Activated naive CD4-positive, alpha-beta T cell treated with anti-CD3 and anti-CD28 coated beads for 36 hours (primary cell): Measurements from ENCODE around the gene NPHP1. TPM values are rescaled to one million over a fixed set of nuclear protein-coding genes. Genes with fewer than 3 reads are reported as not detected.
"Not testable (repeated sequence)": the region's sequence is repeated elsewhere in the genome, so short reads cannot be mapped to it uniquely, and the experiment has no call there.

ENCODE experiments used
- CTCF ChIA-PET: fragments of 350-600 bp; sonication (Branson Sonifier 250); formaldehyde crosslinking; loops from one replicate; lab custom pipeline; 2021; ENCODE audit warnings: antibody characterized with exemption; lab: Charles Lee
- DNase-seq: peaks from one replicate; pipeline ENCODE4 v3.0.0-alpha.2; 2020
- H3K27ac Mint-ChIP-seq: one replicate; pipeline ENCODE4 v1.8.0; 2021; ENCODE audit warnings: mild to moderate bottlenecking, mixed read lengths
- H3K27me3 Mint-ChIP-seq: one replicate; pipeline ENCODE4 v1.8.0; 2021; ENCODE audit warnings: low read depth, mixed read lengths
- H3K36me3 Mint-ChIP-seq: one replicate; pipeline ENCODE4 v1.8.0; 2021; ENCODE audit warnings: low read depth, mixed read lengths
- H3K4me1 Mint-ChIP-seq: one replicate; pipeline ENCODE4 v1.8.0; 2021; ENCODE audit warnings: low read depth, mixed read lengths
- H3K4me3 Mint-ChIP-seq: one replicate; pipeline ENCODE4 v1.8.0; 2021; ENCODE audit warnings: mild to moderate bottlenecking, moderate library complexity, mixed read lengths
- H3K9me3 Mint-ChIP-seq: one replicate; pipeline ENCODE4 v1.8.0; 2021; ENCODE audit warnings: mixed read lengths
- intact Hi-C: fragments of 100-400 bp; cut with micrococcal nuclease; formaldehyde crosslinking; loops from one replicate; pipeline ENCODE4 v1.15.1; 2023
- total RNA-seq, 2 experiments: library from RNA; stranded (reverse); gene quantifications; one replicate each; pipeline ENCODE4 v1.2.3, GENCODE V29; 2021

Gene NPHP1
- total RNA-seq, 2 experiments from 2014 or later: 1.1 to 1.3 TPM

DNA sequence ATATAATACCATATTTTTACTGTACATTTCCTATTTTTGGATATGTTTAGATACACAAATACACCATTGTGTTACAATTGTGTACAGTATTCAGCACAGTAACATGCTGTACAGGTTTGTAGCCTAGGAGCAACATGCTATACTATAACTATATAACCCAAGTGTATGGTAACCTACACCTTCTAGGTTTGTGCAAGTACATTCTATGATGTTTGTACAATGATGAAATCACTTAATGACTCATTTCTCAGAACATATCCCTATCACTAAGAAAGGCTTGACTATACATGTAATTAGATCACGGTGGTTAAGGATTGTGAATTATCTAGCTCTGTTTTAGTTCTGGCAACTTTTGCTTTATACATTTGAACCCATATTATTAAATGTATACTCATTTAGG lies 31.3 kb downstream of the NPHP1 start:
- H3K4me3 Mint-ChIP-seq: no peak overlapping the region
- H3K9me3 Mint-ChIP-seq: no peaks in the 10 kb centered on the region
- intact Hi-C loops: no loop called here
- no peak for DNase-seq
- CTCF ChIA-PET: no interaction called here
- no peaks in the 10 kb centered on the region for H3K36me3 Mint-ChIP-seq
- H3K27ac Mint-ChIP-seq: no peak overlapping the region
- no peaks in the 10 kb centered on the region for H3K27me3 Mint-ChIP-seq
- peaks cover 4% of the 10 kb centered on the region for H3K4me1 Mint-ChIP-seq

DNA sequence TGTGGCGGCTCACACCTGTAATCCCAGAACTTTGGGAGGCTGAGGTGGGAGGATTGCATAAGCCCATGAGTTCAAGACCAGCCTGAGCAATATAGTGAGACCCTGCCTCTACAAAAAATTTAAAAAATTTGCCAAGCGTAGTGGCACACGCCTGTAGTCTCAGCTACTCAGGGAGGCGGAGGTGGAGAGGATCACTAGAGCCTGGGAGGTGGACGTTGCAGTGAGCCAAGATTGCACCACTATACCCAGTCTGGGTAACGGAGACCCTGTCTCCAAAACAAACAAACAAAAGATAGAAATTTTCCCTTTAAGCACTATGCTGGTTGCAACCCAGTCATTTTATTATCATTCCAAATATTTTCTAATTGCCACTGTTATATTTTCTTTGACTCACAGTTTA lies 32.3 kb downstream of the NPHP1 start:
- Mint-ChIP-seq H3K27ac (no peak overlapping the region), H3K36me3 (no peaks in the 10 kb centered on the region), H3K4me1 (peaks cover 4% of the 10 kb centered on the region), H3K4me3 (no peak overlapping the region), H3K27me3 (no peaks in the 10 kb centered on the region), H3K9me3 (no peaks in the 10 kb centered on the region)
- CTCF ChIA-PET: no interaction called here
- DNase-seq: no peak
- intact Hi-C loops: no loop called here

DNA sequence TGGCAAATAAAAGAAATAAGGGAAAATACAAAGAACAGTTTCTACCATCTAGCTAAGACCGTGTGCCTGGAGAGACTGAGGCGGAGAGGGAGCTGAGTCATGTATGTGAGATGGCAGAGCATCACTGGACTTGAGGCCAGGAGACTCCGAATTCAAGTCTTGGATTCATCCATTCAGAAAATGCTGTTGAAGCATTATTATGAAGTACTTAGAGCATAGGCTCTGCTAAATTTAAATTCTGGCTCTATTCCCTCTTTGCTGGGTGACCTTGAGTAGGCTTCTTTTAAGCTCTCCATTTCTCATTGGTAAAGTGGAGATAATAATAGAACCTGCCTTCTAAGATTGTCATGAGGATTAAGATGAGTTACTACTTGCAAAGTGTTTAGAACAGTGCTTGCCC lies 34.7 kb downstream of the NPHP1 start:
- CTCF ChIA-PET: interaction anchor here (0.6 to 2.4 kb wide), 3 partner anchors 13 to 20 kb away, joined by 3 to 8 read pairs (median 3); no protein-coding TSS in a partner anchor
- DNase-seq: no peak
- Mint-ChIP-seq H3K27ac (no peak overlapping the region), H3K27me3 (peaks cover 4% of the 10 kb centered on the region), H3K36me3 (no peaks in the 10 kb centered on the region), H3K4me3 (no peak overlapping the region), H3K4me1 (peaks cover 4% of the 10 kb centered on the region), H3K9me3 (no peaks in the 10 kb centered on the region)
- intact Hi-C loops: no loop called here

DNA sequence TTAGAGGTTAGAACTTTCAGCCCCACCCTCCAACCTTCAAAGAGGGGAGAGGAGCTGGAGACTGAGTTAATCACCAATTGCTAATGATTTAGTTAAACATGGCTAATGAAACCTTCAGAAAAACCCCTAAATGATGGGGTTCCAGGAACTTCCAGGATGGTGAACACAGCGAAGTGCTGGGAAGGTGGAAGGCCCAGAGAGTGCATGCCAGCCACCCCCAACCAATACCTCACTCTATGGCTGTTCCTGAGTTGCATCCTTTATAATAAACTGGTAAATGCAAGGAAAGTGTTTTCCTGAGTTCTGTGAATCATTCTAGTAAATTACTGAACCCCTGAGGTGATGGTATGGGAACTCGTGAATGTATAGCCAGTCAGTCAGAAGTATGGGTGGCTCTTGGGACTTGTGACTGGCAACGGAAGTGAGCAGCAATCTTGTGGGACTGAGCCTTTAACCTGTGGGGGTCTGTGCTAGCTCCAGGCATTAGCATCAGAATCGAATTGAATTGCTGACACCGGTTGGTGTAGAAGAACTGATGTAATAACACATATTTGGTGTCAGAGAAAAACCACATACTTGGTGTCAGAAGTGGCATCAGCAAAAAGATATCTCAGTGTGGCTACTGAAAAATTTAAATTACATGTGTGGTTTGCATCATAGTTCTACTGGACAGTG lies 37.4 kb downstream of the NPHP1 start:
- no peak overlapping the region for H3K27ac Mint-ChIP-seq
- H3K4me3 Mint-ChIP-seq: no peak overlapping the region
- H3K36me3 Mint-ChIP-seq: no peaks in the 10 kb centered on the region
- no peaks in the 10 kb centered on the region for H3K9me3 Mint-ChIP-seq
- DNase-seq: no peak
- CTCF ChIA-PET: interaction anchor here (3.3 kb wide), 1 partner anchor 10 kb away, joined by 15 read pairs; no protein-coding TSS in a partner anchor
- peaks cover 4% of the 10 kb centered on the region for H3K4me1 Mint-ChIP-seq
- peaks cover 10% of the 10 kb centered on the region for H3K27me3 Mint-ChIP-seq
- intact Hi-C loops: no loop called here

DNA sequence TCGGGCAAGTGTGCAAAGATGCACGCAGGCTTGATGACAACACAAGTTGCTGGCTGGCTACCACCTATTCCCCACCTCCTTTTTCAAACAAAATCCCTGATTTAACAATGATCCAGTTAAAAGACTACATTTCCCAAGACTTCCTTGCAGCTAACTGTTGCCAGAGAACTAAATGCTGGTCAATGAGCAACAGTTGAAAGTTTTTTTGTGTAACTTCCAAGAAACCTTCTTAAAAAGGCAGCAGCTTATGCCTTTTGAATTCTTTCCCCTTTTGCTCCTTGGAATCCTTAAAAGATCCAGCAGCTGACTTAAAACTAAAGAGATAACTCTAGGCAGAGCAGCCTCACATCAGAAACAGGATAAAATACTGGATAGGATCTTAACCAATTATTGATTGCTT lies 38.5 kb downstream of the NPHP1 start:
- H3K9me3 Mint-ChIP-seq: no peaks in the 10 kb centered on the region
- H3K27me3 Mint-ChIP-seq: peaks cover 10% of the 10 kb centered on the region
- H3K36me3 Mint-ChIP-seq: no peaks in the 10 kb centered on the region
- H3K4me3 Mint-ChIP-seq: no peak overlapping the region
- intact Hi-C loops: no loop called here
- no peak overlapping the region for H3K27ac Mint-ChIP-seq
- CTCF ChIA-PET: interaction anchor here (3.3 kb wide), 1 partner anchor 9 kb away, joined by 15 read pairs; no protein-coding TSS in a partner anchor
- DNase-seq: no peak
- H3K4me1 Mint-ChIP-seq: peaks cover 4% of the 10 kb centered on the region

DNA sequence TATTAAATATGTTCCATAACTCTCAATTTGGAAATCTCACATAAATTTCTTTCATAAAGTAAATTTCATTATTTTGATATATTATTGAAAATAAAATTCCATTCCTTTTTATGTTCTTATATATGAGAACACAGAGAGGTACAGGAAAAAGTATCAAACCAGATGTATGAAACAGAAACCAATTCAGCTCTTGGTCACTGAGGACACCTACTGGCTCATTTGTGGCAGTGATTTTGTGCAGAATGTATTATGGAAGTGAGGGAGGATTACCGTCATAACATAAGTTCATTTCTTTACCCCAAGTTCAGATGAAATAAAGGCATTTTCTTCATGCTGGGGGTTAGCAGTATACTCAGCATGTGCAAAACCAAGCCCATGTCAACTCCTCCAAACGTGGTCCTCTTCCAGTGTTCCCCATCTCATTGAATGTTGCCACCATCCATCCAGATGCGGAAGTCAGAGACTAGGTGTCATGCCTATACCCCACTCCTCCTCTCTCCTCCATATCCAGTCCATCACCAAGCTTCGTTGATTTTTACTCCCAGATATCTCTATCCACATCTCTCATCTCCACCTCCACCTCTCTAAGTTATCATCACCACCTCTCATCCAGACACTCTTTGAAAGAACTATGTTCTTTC lies 47.5 kb downstream of the NPHP1 start:
- Mint-ChIP-seq H3K27ac (no peak overlapping the region), H3K36me3 (peaks cover 15% of the 10 kb centered on the region), H3K4me1 (peaks cover 36% of the 10 kb centered on the region), H3K4me3 (no peak overlapping the region), H3K27me3 (peaks cover 2% of the 10 kb centered on the region), H3K9me3 (peaks cover 30% of the 10 kb centered on the region)
- intact Hi-C loops: loop anchor here (5.0 kb wide), 1 partner anchor 35 kb away; no protein-coding TSS in a partner anchor
- peak; percentile 59 for DNase-seq
- CTCF ChIA-PET: interaction anchor here (0.7 to 2.5 kb wide), 12 partner anchors 9 to 51 kb away, joined by 3 to 15 read pairs (median 4); no protein-coding TSS in a partner anchor

DNA sequence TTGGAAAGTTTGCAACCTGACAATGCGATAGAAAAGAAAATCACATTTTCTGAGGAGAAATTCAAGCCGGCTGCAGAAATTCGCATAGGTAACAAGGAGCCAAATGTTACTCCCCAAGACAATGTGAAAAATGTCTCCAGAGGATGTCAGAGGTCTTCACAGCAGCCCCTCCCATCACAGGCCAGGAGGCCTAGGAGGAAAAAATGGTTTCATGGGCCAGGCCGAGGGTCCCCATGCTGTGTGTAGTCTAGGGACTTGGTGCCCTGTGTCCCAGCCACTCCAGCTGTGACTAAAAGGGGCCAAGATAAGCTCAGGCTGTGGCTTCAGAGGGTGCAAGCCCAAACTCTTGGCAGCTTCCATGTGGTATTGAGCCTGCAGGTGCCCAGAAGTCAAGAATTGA lies 50.0 kb downstream of the NPHP1 start:
- H3K27ac Mint-ChIP-seq, DNase-seq, H3K27me3 Mint-ChIP-seq, CTCF ChIA-PET, H3K4me3 Mint-ChIP-seq: not testable (repeated sequence)
- intact Hi-C loops: loop anchor here (5.0 kb wide), 1 partner anchor 33 kb away; no protein-coding TSS in a partner anchor
- Mint-ChIP-seq H3K36me3 (peaks cover 15% of the 10 kb centered on the region), H3K9me3 (peaks cover 30% of the 10 kb centered on the region), H3K4me1 (peaks cover 40% of the 10 kb centered on the region)

DNA sequence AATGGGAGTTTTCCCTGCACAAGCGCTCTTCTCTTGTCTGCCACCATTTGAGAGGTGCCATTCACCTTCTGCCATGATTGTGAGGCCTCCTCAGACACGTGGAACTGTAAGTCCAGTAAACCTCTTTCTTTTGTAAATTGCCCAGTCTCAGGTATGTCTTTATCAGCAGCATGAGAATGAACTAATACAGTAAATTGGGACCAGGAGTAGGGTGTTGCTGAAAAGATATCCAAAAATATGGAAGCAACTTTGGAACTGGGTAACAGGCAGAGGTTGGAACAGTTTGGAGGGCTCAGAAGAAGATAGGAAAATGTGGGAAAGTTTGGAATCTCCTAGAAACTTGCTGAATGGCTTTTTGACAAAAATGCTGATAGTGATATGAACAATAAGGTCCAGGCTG lies 50.6 kb downstream of the NPHP1 start:
- DNase-seq: not testable (repeated sequence)

DNA sequence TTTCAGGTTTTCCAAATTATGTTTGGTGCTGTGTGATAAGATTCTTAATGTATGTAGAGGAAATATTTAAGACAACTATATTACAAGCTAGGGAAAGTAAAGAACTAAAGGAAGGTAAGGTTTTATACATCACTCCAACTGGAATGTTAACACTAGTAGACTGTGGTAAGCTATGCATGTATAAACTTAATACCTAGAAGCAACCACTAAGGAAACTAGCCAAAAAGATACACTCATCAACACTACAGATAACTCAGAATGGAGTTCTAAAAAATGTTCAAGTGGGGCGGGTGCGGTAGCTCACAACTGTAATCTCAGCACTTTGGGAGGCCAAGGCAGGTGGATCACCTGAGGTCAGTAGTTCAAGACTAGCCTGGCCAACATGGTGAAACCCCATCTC lies 51.4 kb downstream of the NPHP1 start:
- H3K9me3 Mint-ChIP-seq: peaks cover 31% of the 10 kb centered on the region
- peaks cover 15% of the 10 kb centered on the region for H3K36me3 Mint-ChIP-seq
- DNase-seq: no peak
- no peak overlapping the region for H3K4me3 Mint-ChIP-seq
- H3K27ac Mint-ChIP-seq: no peak overlapping the region
- CTCF ChIA-PET: no interaction called here
- H3K27me3 Mint-ChIP-seq: peaks cover 2% of the 10 kb centered on the region
- intact Hi-C loops: no loop called here
- H3K4me1 Mint-ChIP-seq: peaks cover 51% of the 10 kb centered on the region

More for the DNA sequence above, 50.6 kb downstream of the NPHP1 start:
- H3K9me3 Mint-ChIP-seq: peaks cover 30% of the 10 kb centered on the region
- H3K4me3 Mint-ChIP-seq, CTCF ChIA-PET, H3K27ac Mint-ChIP-seq, intact Hi-C loops, H3K27me3 Mint-ChIP-seq: not testable (repeated sequence)
- peaks cover 15% of the 10 kb centered on the region for H3K36me3 Mint-ChIP-seq
- H3K4me1 Mint-ChIP-seq: peaks cover 47% of the 10 kb centered on the region

DNA sequence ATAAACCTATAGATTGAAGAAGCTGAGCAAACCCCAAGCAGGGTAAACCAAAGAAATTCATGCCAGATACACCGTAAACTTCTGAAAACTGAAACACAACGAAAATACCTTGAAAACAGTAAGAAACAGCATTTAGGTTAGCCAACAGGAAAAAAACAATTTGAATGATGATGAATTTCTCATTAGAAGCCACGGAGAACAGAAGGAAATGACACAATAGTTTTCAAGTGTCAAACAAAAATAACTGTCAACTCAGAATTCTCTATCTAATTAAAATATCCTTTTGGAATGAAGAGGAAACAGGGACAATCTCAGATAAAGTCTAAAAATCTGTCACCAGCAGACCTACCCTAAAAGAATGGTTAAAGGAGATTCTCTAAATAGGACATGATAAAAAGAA lies 51.9 kb downstream of the NPHP1 start:
- CTCF ChIA-PET: no interaction called here
- Mint-ChIP-seq H3K36me3 (peaks cover 15% of the 10 kb centered on the region), H3K4me1 (peaks cover 51% of the 10 kb centered on the region), H3K9me3 (peaks cover 34% of the 10 kb centered on the region), H3K4me3 (no peak overlapping the region), H3K27me3 (peaks cover 2% of the 10 kb centered on the region), H3K27ac (no peak overlapping the region)
- intact Hi-C loops: no loop called here
- no peak for DNase-seq

DNA sequence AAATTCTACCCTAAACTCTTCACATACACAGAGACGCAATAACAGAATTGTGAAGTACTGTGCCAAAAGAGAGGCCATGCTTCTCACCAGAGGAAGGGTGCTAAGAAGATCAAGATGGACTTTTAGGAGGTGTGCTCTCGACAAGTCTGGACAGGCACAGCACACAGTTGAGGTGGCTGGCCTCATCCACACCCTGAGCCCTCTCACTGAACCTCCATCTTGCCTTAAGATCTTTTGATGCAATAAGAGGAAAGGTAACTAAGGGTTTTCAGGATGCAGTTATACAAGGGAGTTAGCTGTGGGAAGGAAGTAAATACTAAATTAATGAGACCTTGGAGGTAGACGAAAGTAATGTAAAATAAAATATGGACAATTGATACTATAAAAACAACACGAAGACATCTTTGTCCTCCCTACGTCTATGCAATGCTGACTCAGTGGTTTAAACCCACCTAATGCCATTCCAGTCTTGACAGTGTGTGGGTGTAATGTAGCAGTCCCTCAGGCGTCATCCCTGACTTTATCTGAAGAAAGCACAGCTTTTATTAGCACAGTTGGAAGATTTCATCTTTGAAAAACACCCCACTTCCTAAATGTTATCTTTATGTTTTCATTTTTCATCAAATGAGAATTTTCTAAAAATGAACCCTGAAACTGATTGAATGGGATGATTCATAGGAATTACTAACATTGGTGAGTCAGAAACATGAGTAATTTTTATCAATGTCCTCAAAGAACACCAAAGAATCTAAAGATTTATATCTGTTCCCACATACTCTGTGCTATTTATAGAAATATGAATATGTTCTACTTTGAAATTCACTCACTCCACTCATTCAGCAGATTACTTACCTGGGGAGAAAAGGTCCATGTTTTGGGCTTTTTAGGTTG lies 55.2 kb downstream of the NPHP1 start:
- Mint-ChIP-seq H3K4me1 (peaks cover 52% of the 10 kb centered on the region), H3K27me3 (peaks cover 1% of the 10 kb centered on the region), H3K4me3 (no peak overlapping the region), H3K36me3 (peaks cover 10% of the 10 kb centered on the region), H3K27ac (peak overlapping the region; percentile 70), H3K9me3 (peaks cover 20% of the 10 kb centered on the region)
- CTCF ChIA-PET: interaction anchor here (0.7 to 1.5 kb wide), 3 partner anchors 9 to 31 kb away, joined by 3 read pairs; no protein-coding TSS in a partner anchor
- DNase-seq: no peak
- intact Hi-C loops: loop anchor here (1.0 kb wide), 1 partner anchor 15 kb away; no protein-coding TSS in a partner anchor

DNA sequence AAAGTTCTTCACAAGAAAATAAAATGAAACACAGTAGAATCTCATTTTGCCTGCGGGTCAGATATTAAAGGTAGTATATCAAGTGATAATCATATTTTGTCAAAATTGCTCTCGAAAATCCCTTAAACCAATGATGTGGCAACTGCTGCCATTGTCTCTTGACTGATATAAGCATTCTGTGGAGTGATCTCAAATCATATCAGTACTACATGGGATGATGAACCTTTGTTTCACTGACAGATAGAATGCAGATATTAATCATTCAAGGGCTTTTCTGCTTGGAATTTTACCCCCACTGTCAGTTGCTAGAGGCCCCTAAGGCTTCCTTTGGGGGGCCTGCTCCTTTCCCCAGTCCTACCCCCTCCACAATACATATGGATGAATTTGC lies 57.9 kb downstream of the NPHP1 start:
- Mint-ChIP-seq H3K27ac (no peak overlapping the region), H3K9me3 (peaks cover 4% of the 10 kb centered on the region), H3K36me3 (no peaks in the 10 kb centered on the region), H3K4me1 (peaks cover 33% of the 10 kb centered on the region), H3K4me3 (no peak overlapping the region), H3K27me3 (peaks cover 1% of the 10 kb centered on the region)
- intact Hi-C loops: loop anchor here (2.0 kb wide), 1 partner anchor 40 kb away; no protein-coding TSS in a partner anchor
- CTCF ChIA-PET: no interaction called here
- DNase-seq: no peak
